Activated naive CD8-positive, alpha-beta T cell treated with anti-CD3 and anti-CD28 coated beads, Interleukin-2, amount 50 U/mL, for 24 hours (primary cell): ENCODE results near the gene VGLL3.

Experiments used
- ATAC-seq: fragments of 150-1000 bp; cut with Tn5 transposase; one replicate; pipeline ENCODE4 v1.10.0; 2021
- DNase-seq: peaks from one replicate; pipeline ENCODE4 v3.0.0; 2021
- H3K27ac Mint-ChIP-seq: one replicate; pipeline ENCODE4 v1.8.0; 2021; ENCODE audit warnings: mild to moderate bottlenecking, mixed read lengths
- H3K27me3 Mint-ChIP-seq: one replicate; pipeline ENCODE4 v1.8.0; 2021; ENCODE audit warnings: mixed read lengths
- H3K36me3 Mint-ChIP-seq: one replicate; pipeline ENCODE4 v1.8.0; 2021; ENCODE audit warnings: low read depth, mixed read lengths
- H3K4me1 Mint-ChIP-seq: one replicate; pipeline ENCODE4 v1.8.0; 2021; ENCODE audit warnings: mixed read lengths
- H3K4me3 Mint-ChIP-seq: one replicate; pipeline ENCODE4 v1.8.0; 2021; ENCODE audit warnings: mild to moderate bottlenecking, moderate library complexity, mixed read lengths
- H3K9me3 Mint-ChIP-seq: one replicate; pipeline ENCODE4 v1.8.0; 2021; ENCODE audit warnings: mixed read lengths

Gene VGLL3

GRCh38 chr3:86890741-86891396 is 100.1 kb downstream of the VGLL3 start:
- ATAC-seq = no peak
- H3K36me3 Mint-ChIP-seq = no peaks in the 10 kb centered on the region

More at GRCh38 chr3:86890741-86891396, 100.1 kb downstream of the VGLL3 start:
- H3K27ac Mint-ChIP-seq = no peak overlapping the region
- no peaks in the 10 kb centered on the region for H3K4me1 Mint-ChIP-seq
- no peaks in the 10 kb centered on the region for H3K9me3 Mint-ChIP-seq
- no peak overlapping the region for H3K4me3 Mint-ChIP-seq
- DNase-seq = no peak
- no peaks in the 10 kb centered on the region for H3K27me3 Mint-ChIP-seq
